GM20000 (cell line): ENCODE data around the gene PLTP.

Experiments
- DNase-seq: peaks from one replicate; pipeline ENCODE4 v3.0.0; 2012; ENCODE audit warnings: low spot score
- TF ChIP-seq, protein P1 (sequence below): IDR thresholded peaks from 2 replicates; pipeline ENCODE4 v1.5.1; 2012; ENCODE audit warnings: mild to moderate bottlenecking, control low read depth; ENCODE audit errors: extremely low read depth, missing control alignments

PLTP gene

DNA sequence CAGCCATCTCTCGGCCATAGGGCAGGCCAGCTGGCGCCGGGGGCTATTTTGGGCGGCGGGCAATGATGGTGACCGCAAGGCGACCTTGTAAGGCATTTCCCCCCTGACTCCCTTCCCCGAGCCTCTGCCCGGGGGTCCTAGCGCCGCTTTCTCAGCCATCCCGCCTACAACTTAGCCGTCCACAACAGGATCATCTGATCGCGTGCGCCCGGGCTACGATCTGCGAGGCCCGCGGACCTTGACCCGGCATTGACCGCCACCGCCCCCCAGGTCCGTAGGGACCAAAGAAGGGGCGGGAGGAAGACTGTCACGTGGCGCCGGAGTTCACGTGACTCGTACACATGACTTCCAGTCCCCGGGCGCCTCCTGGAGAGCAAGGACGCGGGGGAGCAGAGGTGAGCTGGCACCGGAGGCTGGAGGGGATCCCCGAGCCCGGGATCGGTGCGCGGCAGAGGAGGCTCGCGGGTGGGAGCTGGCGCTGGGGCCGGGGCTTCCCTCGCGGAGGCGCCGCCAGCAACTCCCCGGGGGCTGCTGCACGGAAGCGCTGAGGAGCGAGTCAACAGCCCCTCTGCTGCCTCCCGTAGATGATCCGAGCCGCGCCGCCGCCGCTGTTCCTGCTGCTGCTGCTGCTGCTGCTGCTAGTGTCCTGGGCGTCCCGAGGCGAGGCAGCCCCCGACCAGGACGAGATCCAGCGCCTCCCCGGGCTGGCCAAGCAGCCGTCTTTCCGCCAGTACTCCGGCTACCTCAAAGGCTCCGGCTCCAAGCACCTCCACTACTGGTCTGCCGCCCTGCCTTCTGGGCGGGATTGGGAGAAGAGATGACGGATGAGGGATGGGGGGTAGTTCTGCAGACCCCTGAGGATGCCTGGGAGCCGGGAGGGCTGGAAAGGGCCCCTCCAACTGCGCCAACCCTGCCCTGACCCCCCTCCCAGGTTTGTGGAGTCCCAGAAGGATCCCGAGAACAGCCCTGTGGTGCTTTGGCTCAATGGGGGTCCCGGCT lies 20.7 kb downstream of the PLTP start, which contains the start of the genes CTSA and NEURL2:
Gene CTSA, plus strand, starts transcription at position 351 of the 999 bp plus-strand sequence. Its CDS starts 234 bp downstream, at position 585.
Gene NEURL2, minus strand, starts transcription at position 224 of the 999 bp plus-strand sequence. Its CDS starts 217 bp downstream, at position 7.
- TF ChIP-seq, protein P1, sequence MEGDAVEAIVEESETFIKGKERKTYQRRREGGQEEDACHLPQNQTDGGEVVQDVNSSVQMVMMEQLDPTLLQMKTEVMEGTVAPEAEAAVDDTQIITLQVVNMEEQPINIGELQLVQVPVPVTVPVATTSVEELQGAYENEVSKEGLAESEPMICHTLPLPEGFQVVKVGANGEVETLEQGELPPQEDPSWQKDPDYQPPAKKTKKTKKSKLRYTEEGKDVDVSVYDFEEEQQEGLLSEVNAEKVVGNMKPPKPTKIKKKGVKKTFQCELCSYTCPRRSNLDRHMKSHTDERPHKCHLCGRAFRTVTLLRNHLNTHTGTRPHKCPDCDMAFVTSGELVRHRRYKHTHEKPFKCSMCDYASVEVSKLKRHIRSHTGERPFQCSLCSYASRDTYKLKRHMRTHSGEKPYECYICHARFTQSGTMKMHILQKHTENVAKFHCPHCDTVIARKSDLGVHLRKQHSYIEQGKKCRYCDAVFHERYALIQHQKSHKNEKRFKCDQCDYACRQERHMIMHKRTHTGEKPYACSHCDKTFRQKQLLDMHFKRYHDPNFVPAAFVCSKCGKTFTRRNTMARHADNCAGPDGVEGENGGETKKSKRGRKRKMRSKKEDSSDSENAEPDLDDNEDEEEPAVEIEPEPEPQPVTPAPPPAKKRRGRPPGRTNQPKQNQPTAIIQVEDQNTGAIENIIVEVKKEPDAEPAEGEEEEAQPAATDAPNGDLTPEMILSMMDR, result no peak
- peak; percentile 98 for DNase-seq

DNA sequence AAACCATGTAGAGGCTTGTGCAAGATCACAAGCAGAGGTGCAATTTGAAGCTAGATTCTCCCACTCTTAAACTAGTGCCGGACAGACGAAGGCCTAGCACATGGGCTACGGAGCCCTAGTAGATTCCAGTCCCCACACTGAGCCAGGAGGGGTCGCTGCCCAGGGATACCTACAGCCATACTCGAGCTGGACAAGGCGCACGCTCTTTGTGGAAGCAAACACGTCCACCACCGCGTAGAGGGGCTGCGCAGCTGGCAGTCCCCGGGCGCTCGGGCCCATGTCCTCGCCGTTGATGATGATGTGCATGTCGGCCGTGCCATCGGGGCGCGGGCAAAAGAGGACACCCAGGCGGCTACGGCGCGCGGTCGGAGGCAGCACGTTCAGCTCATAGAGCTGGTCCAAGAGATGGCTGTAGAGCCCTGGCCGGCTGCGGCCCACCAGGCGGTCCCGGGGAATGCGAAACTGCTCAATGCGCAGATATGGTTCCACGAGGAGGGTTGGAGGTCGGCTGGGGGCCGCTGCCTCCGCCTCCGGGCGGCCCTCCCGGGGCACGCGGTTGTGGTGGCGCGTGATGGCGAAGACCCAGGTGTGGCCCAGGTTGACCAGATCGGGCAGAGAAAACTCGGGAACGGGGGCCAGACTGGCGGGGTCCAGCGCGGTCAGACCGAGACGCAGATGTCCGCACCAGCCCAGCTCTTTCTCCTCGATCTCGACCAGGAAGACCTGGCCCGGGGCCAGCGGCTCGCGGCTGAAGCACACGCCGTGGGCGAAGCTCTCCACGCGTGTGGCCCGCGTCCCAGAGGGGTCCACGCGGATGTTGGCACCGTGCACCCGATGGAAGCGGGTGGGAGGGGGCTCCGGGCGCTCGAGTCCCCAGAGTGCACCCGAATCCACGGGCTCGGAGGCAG lies 21.6 kb downstream of the PLTP start:
- TF ChIP-seq, protein P1, result peak; percentile 25

DNA sequence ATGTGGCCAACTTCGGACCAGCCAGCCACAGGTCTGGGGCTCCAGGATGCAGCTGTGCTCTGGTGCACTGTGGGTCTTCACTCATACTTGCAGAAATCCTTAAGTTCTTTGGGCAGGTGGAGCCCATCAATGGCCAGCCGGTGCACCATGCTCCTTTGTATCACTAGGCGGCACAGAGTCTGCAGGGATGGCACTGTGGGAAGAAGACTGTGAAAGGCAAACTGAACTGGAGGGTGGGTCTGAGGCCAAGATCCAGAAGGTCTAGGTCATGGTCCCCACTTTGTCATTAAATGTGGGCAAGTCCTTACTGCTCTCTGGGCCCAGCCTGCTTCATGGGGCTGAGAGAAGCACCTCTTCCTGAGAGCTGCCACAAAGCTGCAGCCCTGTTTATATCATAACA lies 23.3 kb downstream of the PLTP start:
- TF ChIP-seq, protein P1, result no peak
- DNase-seq, result no peak

More for the DNA sequence above, 21.6 kb downstream of the PLTP start:
- peak; percentile 75 for DNase-seq

DNA sequence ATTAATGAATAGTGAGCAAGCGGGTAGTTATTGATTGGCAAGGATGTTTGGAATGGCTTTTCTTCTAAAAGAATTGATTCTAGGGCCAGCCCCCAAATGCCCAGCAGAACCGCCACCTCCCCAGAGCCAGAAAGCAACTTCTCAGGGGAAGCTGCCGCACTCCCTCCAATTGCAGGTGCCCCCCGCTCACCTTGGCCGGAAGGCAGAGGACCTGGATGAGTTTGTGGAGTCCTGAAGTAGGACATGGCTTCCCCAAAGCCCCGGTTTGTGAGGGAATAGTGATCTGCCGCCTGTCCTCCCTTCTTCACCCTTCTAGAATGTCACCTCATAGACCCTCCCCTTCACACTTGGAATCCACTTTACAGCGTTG lies 24.6 kb downstream of the PLTP start, which contains the start of gene SPATA25:
Gene SPATA25, minus strand, starts transcription at position 277 of the 370 bp plus-strand sequence. Its CDS starts 32 bp downstream, at position 245.
- TF ChIP-seq, protein P1, result no peak
- no peak for DNase-seq

DNA sequence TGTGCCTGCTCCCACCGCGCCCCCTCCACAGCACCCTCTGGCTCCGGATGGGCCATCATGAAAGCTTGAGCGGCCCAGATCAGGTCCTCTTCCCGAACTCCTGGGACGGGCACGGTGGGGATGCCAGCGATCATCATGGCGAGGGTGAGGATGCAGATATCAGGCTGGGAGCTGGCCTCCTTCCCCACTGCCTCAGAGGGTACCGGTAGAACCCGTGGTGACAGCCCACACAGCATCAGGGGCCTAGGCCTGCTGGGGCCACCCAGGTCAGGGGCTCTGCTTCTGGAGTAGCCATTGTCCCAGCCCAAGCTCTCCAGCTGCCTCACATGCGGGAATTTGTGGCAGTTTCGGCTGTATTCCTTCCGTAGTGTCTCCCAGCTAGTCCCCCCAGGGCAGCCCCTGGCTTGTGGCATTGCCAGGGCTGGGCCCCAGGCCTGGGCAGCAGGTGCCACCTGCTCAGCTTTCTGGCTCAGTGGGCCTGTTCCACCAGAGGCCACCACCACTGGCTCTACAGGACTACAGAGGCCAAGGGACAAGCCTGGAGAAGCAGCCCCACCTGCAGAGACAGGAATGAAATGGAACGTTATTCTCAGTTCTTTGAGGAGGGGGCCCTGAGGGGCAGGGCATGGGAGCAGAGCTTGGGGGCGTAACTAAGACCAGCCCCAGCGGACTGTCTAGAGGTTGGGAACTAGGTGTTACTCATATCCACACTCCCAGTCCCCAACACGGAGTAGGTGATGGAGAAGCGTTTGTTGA lies 25.2 kb downstream of the PLTP start:
- TF ChIP-seq, protein P1, result no peak
- no peak for DNase-seq

DNA sequence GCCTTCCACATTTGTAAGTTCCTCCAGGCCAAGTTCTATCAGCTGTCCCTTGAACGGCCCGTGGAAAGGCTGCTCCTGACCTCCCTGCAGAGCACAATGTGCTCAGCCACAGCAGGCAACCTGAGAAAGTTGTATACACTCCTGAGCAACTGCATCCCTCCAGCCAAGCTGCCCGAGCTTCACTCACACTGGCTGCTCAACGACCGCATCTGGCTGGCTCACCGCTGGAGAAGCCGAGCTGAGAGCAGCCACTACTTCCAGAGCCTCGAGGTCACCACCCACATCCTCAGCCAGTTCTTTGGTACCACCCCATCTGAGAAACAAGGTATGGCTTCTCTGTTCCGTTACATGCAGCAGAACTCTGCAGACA lies 28.9 kb downstream of the PLTP start:
- DNase-seq, result no peak
- TF ChIP-seq, protein P1, result no peak
